WTC11 (cell line): ENCODE data around the gene SDHAF1. TPM values are rescaled to one million over a fixed set of nuclear protein-coding genes. Genes with fewer than 3 reads are reported as not detected.
"Not testable (repeated sequence)": the region's sequence is repeated elsewhere in the genome, so short reads cannot be mapped to it uniquely, and the experiment has no call there.

ENCODE experiments used
- ATAC-seq: fragments of 200-7000 bp; cut with Tn5 transposase; 2 replicates; pipeline ENCODE4 v1.10.0; 2021; ENCODE audit warnings: mild to moderate bottlenecking, moderate library complexity
- CTCF ChIA-PET: fragments of 300-600 bp; sonication (Branson Sonifier 250); formaldehyde crosslinking; loops from one replicate; lab custom pipeline; 2021; ENCODE audit warnings: antibody characterized with exemption; lab: Charles Lee
- POLR2A ChIA-PET: fragments of 350-600 bp; sonication (Branson Sonifier 250); formaldehyde crosslinking; loops from one replicate; lab custom pipeline; 2021; ENCODE audit warnings: antibody characterized with exemption; lab: Charles Lee
- DNase-seq: peaks from one replicate; pipeline ENCODE4 v3.0.0; 2021; ENCODE audit warnings: low spot score
- H3K27ac Mint-ChIP-seq: 2 replicates; pipeline ENCODE4 v1.8.0; 2021; ENCODE audit warnings: mixed read lengths
- H3K27me3 Mint-ChIP-seq: 2 replicates; pipeline ENCODE4 v1.8.0; 2021; ENCODE audit warnings: low read depth, mild to moderate bottlenecking, moderate library complexity, mixed read lengths
- H3K36me3 Mint-ChIP-seq: 2 replicates; pipeline ENCODE4 v1.8.0; 2021; ENCODE audit warnings: mixed read lengths
- H3K4me1 Mint-ChIP-seq: 2 replicates; pipeline ENCODE4 v1.8.0; 2022; ENCODE audit warnings: mixed read lengths
- H3K4me3 Mint-ChIP-seq: 2 replicates; pipeline ENCODE4 v1.8.0; 2021; ENCODE audit warnings: mild to moderate bottlenecking, moderate library complexity, mixed read lengths
- H3K9me3 Mint-ChIP-seq: 2 replicates; pipeline ENCODE4 v1.8.0; 2021; ENCODE audit warnings: mixed read lengths
- CBFB ChIP-seq: sonication (generic); formaldehyde crosslinking; IDR thresholded peaks from 2 replicates; pipeline ENCODE4 v1.8.1; 2022; ENCODE audit warnings: mild to moderate bottlenecking, low read depth, missing genetic modification reagents
- IRF2 ChIP-seq: sonication (generic); formaldehyde crosslinking; IDR thresholded peaks from 2 replicates; pipeline ENCODE4 v1.8.0; 2022; ENCODE audit warnings: low read depth, missing genetic modification reagents, borderline replicate concordance
- MXD4 ChIP-seq: fragments of 250-450 bp; sonication (Bioruptor Pico); IDR thresholded peaks from 2 replicates; pipeline ENCODE4 v1.8.0; 2021; ENCODE audit warnings: mild to moderate bottlenecking, moderate library complexity, borderline replicate concordance
- MYBL2 ChIP-seq: sonication (generic); formaldehyde crosslinking; IDR thresholded peaks from 2 replicates; pipeline ENCODE4 v1.8.1; 2023; ENCODE audit warnings: mild to moderate bottlenecking, moderate library complexity, missing genetic modification reagents
- NFATC4 ChIP-seq: fragments of 250-450 bp; sonication (Bioruptor Pico); IDR thresholded peaks from 2 replicates; pipeline ENCODE4 v1.9.0; 2021; ENCODE audit warnings: mild to moderate bottlenecking
- NFYB ChIP-seq: sonication (generic); formaldehyde crosslinking; conservative IDR thresholded peaks from 2 replicates; pipeline ENCODE4 v1.8.0; 2022; ENCODE audit warnings: low read depth, missing genetic modification reagents
- NR1H2 ChIP-seq: sonication (generic); formaldehyde crosslinking; IDR thresholded peaks from 2 replicates; pipeline ENCODE4 v1.9.0; 2021; ENCODE audit warnings: mild to moderate bottlenecking, moderate library complexity, missing genetic modification reagents
- NR3C1 ChIP-seq: sonication (generic); formaldehyde crosslinking; conservative IDR thresholded peaks from 2 replicates; pipeline ENCODE4 v1.8.1; 2023; ENCODE audit warnings: low read depth, mild to moderate bottlenecking, missing genetic modification reagents
- OVOL2 ChIP-seq: fragments of 250-450 bp; sonication (Bioruptor Pico); IDR thresholded peaks from 2 replicates; pipeline ENCODE4 v1.9.0; 2021; ENCODE audit warnings: mild to moderate bottlenecking, borderline replicate concordance
- SP1 ChIP-seq: sonication (generic); formaldehyde crosslinking; conservative IDR thresholded peaks from 2 replicates; pipeline ENCODE4 v1.8.1; 2022; ENCODE audit warnings: missing genetic modification reagents
- TP53 ChIP-seq: sonication (generic); formaldehyde crosslinking; IDR thresholded peaks from 2 replicates; pipeline ENCODE4 v1.8.1; 2023; ENCODE audit warnings: mild to moderate bottlenecking, missing genetic modification reagents
- ZNF138 ChIP-seq: sonication (generic); formaldehyde crosslinking; conservative IDR thresholded peaks from 2 replicates; pipeline ENCODE4 v1.8.1; 2022; ENCODE audit warnings: mild to moderate bottlenecking, moderate library complexity, missing genetic modification reagents
- ZNF232 ChIP-seq: sonication (generic); formaldehyde crosslinking; IDR thresholded peaks from 2 replicates; pipeline ENCODE4 v1.8.0; 2022; ENCODE audit warnings: mild to moderate bottlenecking, missing genetic modification reagents
- ZNF317 ChIP-seq: sonication (generic); formaldehyde crosslinking; IDR thresholded peaks from 2 replicates; pipeline ENCODE4 v1.8.1; 2023; ENCODE audit warnings: low read depth, mild to moderate bottlenecking, moderate library complexity, missing genetic modification reagents, borderline replicate concordance
- ZNF396 ChIP-seq: fragments of 250-450 bp; sonication (Bioruptor Pico); IDR thresholded peaks from 2 replicates; pipeline ENCODE4 v1.8.0; 2021; ENCODE audit warnings: mild to moderate bottlenecking, moderate library complexity, borderline replicate concordance
- ZNF416 ChIP-seq: fragments of 250-450 bp; sonication (Bioruptor Pico); IDR thresholded peaks from 2 replicates; pipeline ENCODE4 v1.9.0; 2021; ENCODE audit warnings: mild to moderate bottlenecking, inconsistent platforms
- total RNA-seq: library from RNA; stranded (reverse); gene quantifications from 3 replicates; pipeline ENCODE4 v1.2.3, GENCODE V29; 2021
- TF ChIP-seq, protein P1 (sequence below): sonication (generic); formaldehyde crosslinking; conservative IDR thresholded peaks from 2 replicates; pipeline ENCODE4 v1.8.1; 2022; ENCODE audit warnings: mild to moderate bottlenecking, missing genetic modification reagents
- TF ChIP-seq, protein P2 (sequence below): sonication (generic); formaldehyde crosslinking; IDR thresholded peaks from 2 replicates; pipeline ENCODE4 v1.8.1; 2022; ENCODE audit warnings: low read depth, missing genetic modification reagents, borderline replicate concordance
- TF ChIP-seq, protein P3 (sequence below): sonication (generic); formaldehyde crosslinking; IDR thresholded peaks from 2 replicates; pipeline ENCODE4 v1.8.0; 2023; ENCODE audit warnings: missing genetic modification reagents, mild to moderate bottlenecking, borderline replicate concordance

Gene SDHAF1
- total RNA-seq, 1 experiment from 2014 or later = 20.8 TPM

DNA sequence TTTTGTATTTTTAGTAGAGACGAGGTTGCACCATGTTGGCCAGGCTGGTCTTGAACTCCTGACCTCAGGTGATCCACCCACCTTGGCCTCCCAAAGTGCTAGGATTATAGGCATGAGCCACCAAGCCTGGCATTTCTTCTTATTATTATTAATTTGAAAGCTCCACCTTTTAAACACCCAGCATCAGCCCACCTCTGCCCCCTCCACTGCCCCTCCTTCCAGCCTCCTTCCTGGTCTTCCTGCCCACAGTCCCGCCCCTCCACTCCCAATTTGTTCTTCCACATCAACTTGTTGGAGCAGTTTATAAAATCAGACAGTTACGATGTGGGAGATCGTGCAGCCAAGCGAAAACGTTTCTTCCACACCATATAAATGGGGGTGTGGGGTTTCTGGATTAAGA, 45.5 kb downstream of the SDHAF1 start:
- Mint-ChIP-seq H3K27ac (peak overlapping the region; percentile 40; the same call in 1 of the 2 replicates), H3K36me3 (no peaks in the 10 kb centered on the region), H3K4me1 (peaks cover 12% of the 10 kb centered on the region), H3K27me3 (peaks cover 4% of the 10 kb centered on the region; the same call in 1 of the 2 replicates), H3K9me3 (no peaks in the 10 kb centered on the region), H3K4me3 (no peak overlapping the region)
- CTCF ChIA-PET = interaction anchor here (0.6 kb wide), 1 partner anchor 127 kb away, joined by 3 read pairs; no protein-coding TSS in a partner anchor
- TF ChIP-seq ZNF232 (CRISPR knock-in tag) (no peak), ZNF396 (CRISPR knock-in tag) (no peak), NR3C1 (CRISPR knock-in tag) (no peak), OVOL2 (CRISPR knock-in tag) (no peak)
- TF ChIP-seq, protein P1, sequence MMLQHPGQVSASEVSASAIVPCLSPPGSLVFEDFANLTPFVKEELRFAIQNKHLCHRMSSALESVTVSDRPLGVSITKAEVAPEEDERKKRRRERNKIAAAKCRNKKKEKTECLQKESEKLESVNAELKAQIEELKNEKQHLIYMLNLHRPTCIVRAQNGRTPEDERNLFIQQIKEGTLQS (CRISPR knock-in tag) = no peak
- TF ChIP-seq, protein P2, sequence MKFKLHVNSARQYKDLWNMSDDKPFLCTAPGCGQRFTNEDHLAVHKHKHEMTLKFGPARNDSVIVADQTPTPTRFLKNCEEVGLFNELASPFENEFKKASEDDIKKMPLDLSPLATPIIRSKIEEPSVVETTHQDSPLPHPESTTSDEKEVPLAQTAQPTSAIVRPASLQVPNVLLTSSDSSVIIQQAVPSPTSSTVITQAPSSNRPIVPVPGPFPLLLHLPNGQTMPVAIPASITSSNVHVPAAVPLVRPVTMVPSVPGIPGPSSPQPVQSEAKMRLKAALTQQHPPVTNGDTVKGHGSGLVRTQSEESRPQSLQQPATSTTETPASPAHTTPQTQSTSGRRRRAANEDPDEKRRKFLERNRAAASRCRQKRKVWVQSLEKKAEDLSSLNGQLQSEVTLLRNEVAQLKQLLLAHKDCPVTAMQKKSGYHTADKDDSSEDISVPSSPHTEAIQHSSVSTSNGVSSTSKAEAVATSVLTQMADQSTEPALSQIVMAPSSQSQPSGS (CRISPR knock-in tag) = no peak
- DNase-seq = no peak
- no peak for ATAC-seq
- POLR2A ChIA-PET = interaction anchor here (0.7 kb wide), 1 partner anchor 15 kb away, joined by 4 read pairs; no protein-coding TSS in a partner anchor

DNA sequence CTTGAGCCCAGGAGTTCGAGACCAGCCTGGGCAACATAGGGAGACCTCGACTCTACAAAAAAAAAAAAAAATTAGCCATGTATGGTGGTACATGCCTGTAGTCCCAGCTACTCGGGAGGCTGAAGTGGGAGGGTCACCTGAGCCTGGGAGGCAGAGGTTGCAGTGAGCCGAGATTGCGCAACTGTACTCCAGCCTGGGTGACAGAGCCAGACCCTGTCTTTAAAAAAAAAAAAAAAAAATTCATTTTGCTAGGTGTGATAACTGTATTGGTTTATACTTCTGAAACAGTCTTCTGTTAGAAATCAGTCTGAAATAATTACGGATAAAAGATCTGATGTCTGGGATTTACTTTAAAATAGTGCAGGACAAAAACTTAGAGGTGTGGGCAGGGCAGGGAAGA, 46.1 kb downstream of the SDHAF1 start:
- H3K36me3 Mint-ChIP-seq, H3K4me3 Mint-ChIP-seq, DNase-seq, H3K9me3 Mint-ChIP-seq, ATAC-seq, H3K27me3 Mint-ChIP-seq: not testable (repeated sequence)
- H3K27ac Mint-ChIP-seq = peak overlapping the region; percentile 12; the same call in 1 of the 2 replicates
- ChIA-PET POLR2A (interaction anchor here (0.7 to 1.1 kb wide), 2 partner anchors 13 to 14 kb away, joined by 4 read pairs; partner anchors contain the start of gene THAP8), CTCF (interaction anchor here (0.6 to 1.1 kb wide), 2 partner anchors 10 to 126 kb away, joined by 3 to 11 read pairs; no protein-coding TSS in a partner anchor)
- peaks cover 12% of the 10 kb centered on the region for H3K4me1 Mint-ChIP-seq

DNA sequence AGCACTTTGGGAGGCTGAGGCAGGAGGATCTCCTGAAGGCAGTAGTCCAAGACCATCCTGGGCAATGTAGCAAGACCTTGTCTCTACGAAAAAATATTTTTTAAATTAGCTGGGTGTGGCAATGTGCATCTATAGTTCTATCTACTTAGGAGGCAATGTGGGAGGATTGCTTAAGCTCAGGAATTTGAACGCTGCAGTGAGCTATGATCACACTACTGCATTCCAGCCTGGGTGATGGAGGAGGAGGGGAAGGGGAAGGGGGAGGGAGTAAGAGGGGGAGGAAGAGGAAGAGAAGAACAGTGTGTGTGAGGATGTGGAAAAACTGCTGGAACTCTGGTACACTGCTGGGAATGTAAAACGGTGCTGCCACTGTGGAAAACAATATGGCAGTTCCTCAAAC, 46.8 kb downstream of the SDHAF1 start:
- Mint-ChIP-seq H3K27ac (no peak overlapping the region), H3K27me3 (no peaks in the 10 kb centered on the region), H3K9me3 (no peaks in the 10 kb centered on the region), H3K36me3 (no peaks in the 10 kb centered on the region), H3K4me1 (peaks cover 12% of the 10 kb centered on the region), H3K4me3 (no peak overlapping the region)
- POLR2A ChIA-PET = interaction anchor here (1.1 kb wide), 1 partner anchor 12 kb away, joined by 4 read pairs; the partner anchor contains the start of gene THAP8
- ATAC-seq (peak; percentile 46), DNase-seq (no peak)
- TF ChIP-seq ZNF138 (no peak), NFATC4 (CRISPR knock-in tag) (no peak), ZNF416 (no peak), NFYB (no peak), SP1 (CRISPR knock-in tag) (no peak), CBFB (no peak), IRF2 (CRISPR knock-in tag) (no peak), MXD4 (CRISPR knock-in tag) (no peak), TP53 (no peak), MYBL2 (CRISPR knock-in tag) (no peak), ZNF317 (CRISPR knock-in tag) (no peak), NR1H2 (CRISPR knock-in tag) (no peak)
- TF ChIP-seq, protein P3, sequence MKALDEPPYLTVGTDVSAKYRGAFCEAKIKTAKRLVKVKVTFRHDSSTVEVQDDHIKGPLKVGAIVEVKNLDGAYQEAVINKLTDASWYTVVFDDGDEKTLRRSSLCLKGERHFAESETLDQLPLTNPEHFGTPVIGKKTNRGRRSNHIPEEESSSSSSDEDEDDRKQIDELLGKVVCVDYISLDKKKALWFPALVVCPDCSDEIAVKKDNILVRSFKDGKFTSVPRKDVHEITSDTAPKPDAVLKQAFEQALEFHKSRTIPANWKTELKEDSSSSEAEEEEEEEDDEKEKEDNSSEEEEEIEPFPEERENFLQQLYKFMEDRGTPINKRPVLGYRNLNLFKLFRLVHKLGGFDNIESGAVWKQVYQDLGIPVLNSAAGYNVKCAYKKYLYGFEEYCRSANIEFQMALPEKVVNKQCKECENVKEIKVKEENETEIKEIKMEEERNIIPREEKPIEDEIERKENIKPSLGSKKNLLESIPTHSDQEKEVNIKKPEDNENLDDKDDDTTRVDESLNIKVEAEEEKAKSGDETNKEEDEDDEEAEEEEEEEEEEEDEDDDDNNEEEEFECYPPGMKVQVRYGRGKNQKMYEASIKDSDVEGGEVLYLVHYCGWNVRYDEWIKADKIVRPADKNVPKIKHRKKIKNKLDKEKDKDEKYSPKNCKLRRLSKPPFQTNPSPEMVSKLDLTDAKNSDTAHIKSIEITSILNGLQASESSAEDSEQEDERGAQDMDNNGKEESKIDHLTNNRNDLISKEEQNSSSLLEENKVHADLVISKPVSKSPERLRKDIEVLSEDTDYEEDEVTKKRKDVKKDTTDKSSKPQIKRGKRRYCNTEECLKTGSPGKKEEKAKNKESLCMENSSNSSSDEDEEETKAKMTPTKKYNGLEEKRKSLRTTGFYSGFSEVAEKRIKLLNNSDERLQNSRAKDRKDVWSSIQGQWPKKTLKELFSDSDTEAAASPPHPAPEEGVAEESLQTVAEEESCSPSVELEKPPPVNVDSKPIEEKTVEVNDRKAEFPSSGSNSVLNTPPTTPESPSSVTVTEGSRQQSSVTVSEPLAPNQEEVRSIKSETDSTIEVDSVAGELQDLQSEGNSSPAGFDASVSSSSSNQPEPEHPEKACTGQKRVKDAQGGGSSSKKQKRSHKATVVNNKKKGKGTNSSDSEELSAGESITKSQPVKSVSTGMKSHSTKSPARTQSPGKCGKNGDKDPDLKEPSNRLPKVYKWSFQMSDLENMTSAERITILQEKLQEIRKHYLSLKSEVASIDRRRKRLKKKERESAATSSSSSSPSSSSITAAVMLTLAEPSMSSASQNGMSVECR (CRISPR knock-in tag) = no peak
- CTCF ChIA-PET = interaction anchor here (0.7 to 1.4 kb wide), 5 partner anchors 10 to 189 kb away, joined by 4 to 11 read pairs (median 7); partner anchors contain the start of genes SYNE4 and THAP8
